GM21717 (cell line): ENCODE measurements around the gene TECPR1.

Source experiments
- ATAC-seq: cut with Tn5 transposase; IDR thresholded peaks from one replicate; pipeline ENCODE4 v1.9.1; 2021; ENCODE audit warnings: mild to moderate bottlenecking, moderate library complexity; ENCODE audit not compliant: unreplicated experiment

Gene TECPR1

DNA sequence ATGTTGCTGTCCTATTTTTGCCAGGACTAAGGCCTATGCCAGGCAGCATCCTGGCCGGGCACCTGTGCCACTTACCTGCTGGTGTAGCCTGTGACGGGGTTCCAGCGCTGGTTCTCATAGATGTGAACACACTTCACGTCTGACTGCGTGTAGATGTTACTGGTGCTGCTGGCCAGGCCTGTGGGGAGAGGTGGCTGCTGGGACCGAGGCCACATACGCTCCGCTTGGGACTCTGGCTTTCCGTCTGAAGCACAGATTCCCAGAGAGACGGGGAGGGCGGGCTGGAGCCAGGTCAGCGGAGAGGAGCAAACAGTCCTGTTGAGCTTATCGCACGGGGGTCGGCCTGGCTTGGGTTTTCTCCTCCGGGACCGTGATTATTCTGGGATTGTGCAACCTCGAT is 24.1 kb downstream of the TECPR1 start:
- no peak for ATAC-seq

DNA sequence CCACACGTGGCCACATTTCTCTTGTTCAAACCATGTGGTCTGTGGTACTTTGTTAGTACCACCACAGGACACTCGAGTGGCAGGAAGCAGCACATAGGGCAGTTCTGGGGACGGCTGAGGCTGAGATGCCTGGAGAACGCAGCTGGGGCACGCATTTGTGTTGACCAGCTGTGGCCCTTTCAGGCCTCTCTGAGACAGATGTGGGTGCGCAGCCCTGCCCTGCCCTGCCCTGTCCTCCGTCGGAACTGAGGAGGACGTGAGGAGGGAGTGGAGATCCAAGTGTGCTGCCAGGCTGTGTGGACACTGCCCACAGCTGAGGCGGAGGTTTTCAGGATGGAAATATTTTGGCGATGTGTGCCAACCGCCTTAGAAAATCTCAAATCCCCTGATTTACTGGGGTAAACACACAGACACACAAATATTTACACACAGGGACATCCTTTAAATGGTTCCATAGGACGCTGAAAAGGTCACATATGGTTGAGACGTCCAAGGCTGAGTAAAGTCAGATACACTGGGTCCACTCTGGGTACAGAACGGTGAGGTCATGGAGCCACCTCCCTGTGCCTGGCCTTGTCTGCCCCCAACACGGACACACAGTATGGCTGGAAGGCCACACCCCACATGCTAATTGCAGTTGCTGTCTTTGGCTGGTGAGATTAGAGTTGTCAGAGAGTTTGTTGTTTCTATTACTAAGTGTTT is 26.0 kb downstream of the TECPR1 start:
- ATAC-seq = no peak

DNA sequence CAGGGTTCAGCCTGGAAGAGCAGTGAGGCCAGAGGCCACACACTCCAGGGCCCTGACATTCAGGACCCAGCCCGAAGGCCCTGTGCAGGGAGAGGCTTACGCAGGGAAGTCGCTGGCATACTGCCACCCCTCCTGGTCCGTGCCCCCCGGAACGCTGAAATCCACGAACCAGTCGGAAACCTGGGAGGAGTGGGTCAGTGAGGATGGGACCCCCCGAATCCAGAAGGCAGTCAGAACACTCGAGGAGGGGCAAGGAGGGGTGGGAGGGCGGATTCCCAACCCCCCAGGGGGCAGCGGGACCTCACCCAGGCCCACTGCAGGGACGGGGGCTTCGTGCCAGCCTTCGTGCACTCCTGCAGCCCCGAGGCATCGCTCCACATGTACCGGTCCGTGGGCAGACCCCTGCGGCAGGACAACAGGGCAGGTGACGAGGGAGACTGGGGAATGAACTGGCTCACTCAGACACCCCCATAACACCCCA is 27.3 kb downstream of the TECPR1 start:
- no peak for ATAC-seq

DNA sequence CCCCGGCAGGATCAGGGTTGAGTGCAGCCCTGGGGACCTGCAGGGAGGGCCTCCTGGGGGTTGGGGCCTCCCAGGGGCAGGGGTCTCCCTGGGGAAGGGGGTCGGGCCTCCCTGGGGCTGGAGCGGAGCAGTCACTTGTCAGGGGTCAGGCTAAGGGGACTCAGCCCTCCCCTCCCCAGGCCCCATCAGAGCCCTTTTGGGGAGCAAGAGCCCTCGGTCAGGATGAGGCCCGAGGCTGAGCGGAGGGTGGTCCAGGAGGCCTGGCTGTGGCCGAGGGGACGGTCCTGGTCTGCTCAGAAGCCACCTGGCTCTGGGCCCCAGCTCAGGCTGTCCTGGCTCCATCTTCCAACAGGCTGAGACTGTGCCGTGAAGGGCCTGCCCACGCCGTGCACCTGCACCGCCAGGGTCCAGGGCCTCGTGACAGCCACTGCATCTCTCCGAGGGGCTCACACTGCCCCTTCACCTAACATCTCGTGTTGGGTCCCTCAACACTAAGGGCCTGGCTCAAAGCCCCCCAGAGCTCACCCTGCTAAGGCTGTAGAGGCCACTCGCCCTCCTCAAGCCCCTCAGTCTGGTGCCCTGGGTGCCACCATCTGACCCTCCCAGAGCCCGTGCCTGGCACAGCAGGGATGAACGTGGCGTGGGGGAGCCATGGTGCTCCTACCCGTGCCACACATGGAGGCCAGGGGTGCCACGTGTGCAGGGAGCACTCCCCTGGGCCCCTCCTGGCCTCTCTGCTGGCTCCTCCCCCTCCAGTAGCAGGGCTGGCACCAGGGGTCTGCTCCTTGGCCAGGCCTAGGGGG is 27.9 kb downstream of the TECPR1 start:
- ATAC-seq = no peak

DNA sequence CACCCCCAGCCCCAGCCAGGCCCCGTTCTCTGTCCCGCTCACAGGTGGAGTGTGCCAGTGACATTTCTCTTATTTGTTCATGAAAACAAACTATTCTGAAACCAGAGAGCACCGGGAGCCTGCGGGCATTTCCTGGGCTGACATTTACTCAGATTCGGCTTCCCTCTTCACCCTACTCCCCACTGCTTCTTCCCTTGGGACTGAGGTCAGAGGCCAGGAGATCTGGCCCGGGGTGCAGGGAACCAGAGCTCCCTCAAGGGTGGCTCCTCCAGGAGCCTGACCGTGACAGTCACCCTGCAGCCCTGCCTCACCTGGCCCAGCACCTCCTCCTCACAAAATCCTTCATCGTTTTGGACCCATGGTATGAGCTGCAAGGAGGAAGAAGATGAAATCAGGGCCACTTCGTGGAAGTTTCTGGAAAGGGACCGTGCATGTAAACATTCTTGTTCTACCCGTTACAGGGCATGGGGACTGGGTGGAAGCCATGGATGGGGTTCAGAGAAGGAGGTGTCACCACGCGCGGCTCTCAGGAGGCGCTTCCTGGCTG is 28.6 kb downstream of the TECPR1 start:
- no peak for ATAC-seq

DNA sequence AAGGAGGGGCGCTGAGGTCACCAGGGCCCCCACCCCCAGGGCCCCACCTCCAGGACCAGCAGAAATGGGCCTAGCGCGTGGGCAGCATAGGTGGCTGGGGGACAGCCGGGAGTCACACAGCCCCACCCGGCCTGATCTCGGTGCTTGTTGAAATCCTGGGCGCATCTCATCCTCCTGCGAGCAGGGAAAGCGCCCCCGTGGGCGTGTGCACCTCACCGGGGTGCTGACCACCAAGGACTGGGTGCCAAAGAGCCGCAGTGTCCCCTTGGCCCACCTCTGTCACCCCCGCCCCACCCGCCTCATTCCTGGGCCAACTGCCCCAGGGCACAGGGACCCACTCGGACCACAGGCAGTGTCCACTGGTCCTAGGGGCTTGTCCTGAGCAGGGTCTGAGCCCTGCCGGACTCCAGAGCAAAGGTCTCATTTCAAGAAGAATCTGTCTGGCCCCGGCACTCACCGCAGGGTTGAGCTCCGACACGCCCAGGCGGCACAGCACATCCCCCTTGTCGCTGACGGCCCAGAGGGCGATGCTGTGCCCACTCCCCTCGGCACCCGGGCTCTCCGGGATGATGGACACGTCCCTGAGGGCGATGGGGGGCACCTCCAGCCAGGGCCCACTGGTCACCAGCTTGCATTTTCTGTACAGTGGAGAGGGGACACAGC is 29.4 kb downstream of the TECPR1 start:
- no peak for ATAC-seq

DNA sequence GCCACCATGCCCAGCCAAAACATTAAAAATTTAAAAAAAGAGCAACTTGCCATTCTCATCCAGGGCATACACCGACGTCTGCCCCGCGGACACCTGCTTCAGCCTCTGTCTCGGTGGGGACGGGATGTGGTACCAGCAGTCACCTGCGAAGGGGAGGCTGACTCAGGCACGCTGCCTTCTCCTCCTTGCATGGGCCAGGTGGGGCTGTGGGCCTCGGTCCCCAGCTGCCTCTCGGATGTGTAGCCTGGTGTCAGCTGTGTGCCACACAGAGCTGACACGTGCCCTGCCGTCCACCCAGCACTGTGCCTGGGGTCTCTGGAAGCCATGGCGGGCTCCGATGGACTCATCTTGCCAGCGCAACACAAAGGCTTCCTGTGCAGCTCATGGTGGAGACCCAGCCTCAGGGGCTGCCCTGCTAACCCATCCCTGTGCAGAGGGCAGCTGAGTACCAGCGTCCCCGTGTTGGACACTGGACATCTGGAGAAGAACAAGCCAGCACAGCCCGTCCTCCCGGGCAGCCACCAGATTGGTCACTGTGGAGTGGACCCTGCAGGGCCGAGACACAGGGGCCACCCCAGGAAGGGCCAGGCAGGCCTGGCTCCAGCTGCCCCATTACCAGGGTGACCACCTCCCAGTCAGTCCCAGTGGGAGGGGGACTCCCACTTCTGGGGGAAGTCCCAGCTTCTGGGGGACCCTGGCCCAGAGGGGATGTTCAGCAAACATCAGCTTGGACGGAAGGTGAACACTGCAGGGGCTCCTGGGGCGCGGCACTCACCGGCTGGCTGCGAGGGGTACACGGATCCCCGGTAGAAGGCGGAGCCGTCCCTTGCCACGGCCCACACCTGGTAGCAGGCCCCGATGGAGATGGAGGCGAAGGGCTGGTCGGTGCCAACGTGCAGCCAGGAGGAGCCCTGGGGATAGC is 30.2 kb downstream of the TECPR1 start:
- no peak for ATAC-seq

DNA sequence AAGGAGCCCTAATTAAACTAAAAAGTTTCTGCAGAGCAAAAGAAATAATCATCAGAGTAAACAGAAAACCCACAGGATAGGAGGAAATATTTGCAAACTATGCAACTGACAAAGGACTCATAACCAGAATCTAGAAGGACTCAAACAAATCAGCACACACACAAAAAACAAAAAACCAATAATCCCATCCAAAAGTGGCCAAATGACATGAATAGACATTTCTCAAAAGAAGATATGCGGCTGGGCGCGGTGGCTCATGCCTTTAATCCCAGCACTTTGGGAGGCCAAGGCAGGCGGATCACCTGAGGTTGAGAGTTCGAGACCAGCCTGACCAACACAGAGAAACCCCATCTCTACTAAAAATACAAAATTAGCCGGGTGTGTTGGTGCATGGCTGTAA is 32.6 kb downstream of the TECPR1 start:
- peak; percentile 39 for ATAC-seq

DNA sequence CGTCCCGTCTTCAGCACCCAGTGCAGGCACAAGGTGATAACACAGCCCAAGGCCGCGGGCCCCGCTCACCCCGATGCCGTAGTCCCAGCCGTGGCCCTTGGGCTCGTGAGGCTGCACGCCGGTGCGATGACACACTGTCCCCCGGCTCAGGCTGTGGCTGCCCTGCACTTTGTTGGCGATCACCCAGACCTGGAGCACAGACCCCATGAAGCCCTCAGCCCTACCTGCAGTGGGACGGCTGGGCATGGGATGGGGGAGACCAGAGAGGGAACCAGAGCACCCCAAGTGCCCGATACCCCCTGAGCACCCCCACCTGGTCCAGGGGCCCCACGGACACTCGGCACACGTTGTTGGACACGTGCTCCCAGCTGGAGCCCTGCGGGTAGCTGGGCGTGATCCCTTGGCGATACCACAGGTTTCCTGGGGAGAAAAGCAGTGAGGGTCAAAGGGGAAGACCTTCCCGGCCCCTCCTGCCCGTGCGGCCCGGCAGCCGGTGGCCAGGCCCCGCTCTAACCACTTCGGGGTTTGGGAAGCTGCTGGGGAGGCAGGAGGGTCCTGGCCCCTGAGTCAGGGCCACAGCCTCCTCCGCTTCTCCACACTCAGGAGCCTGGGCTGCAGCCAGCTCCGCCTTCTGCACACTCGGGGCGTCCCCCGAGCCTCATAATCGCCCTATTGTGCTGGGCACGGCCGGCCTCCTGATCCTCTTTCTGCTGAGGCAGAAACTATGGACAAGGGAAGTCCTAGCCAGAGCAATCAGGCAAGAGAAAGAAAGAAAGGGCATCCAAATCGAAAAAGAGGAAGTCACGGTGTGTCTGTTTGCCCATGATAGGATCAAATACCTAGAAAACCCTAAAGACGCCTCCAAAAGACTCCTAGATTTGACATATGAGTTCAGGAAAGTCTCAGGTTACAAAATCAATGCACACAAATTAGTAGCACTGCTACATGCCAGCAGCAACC is 34.1 kb downstream of the TECPR1 start:
- ATAC-seq = no peak

DNA sequence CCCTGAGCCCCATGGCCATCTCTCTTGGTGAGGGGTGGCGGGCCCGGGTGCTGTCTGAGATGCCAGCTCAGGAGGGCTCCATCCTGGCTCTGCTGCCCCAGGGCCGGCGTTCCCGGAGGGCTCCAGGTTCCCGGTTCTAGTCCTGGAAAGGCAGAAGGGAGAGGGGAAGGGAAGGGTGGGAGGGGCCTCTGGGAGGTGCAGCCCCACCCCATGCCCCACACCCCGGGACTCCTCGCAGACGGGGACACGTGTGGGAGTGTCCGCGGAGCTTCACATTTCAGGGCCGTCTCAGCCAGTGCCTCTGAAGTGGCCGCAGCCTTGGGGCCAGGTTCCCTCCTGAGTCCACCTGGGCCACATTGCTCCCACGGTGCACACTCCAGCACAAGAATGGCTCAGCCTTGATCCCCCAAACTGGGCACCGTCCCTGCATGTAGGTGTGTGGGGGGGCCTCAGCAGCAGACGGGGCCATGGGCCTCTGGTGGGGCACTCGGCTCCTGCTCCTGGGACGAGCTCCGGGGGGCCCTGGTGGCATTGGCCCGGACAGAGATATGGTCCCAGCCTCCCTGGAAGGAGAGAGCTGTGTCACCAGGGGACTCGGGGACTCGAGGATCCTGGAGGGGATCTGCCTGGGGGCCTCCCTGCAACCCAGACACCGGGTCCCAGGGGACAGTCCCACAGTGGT is 35.0 kb downstream of the TECPR1 start:
- no peak for ATAC-seq

DNA sequence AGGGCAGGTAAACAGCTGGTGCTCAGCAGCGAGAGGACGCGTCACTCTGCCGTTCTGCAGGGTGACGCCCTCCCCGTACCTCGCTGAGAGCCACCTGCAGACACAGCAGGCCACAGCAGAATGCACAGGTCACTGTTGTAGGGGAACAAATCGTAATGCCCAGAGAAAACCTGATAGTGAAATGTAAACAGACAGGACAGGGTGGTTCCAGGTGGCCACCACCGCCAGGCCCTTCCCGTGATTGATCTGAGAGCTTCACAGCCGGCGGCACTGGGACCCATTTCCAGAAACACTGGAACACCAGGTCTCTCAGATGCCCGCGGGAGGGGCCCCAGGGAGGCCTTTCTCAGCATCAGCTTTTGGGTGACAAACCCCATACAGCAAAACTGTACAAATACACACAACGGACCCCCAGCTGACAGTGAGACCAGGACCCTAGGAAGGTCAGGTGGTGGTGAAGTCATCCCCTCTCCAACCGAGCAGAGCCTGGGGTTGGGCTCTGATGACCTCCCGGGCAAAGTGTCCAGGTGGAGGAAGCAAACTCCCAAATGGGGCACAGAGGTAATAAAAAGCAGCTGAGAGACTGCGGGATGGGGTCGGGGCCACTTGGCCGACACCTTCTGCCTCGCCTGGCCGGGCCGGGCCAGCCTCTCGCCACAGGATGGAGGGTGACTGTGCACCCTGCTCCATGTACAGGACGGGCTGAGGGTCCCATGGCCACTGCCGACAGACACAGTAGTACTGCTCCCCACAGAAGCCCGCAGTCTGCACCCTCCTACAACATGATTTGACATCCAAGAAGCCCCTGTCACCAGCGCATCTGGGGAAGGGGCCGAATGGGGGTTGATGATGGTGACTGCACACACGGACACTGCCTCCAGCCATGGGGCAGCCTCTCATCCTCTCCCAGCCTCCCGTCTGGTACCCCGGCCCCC is 36.2 kb downstream of the TECPR1 start:
- no peak for ATAC-seq

DNA sequence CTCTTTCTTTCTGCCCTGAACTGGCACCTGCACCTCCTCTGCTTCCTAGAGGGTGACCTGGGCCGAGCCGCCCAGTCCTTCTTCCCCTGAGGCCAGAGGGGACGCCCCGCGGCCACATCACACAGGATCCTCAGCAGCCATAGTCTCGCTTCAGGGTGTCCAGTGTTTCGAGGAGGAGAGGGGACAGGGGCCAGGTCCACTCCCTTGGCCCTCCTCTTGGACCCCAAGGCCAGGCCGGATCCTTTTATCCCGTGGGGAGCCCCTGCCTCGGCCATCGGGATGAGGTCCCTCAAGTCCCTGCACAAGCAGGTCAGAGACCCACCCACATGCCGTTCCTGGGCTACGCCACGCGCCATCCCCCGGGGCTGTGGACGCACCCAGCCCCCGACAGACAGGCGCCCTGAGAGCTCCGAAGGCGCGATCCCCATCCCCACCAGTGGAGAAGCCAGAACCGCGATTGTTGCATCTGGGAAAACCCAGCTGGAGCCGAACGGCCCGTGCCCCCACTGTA is 37.2 kb downstream of the TECPR1 start:
- no peak for ATAC-seq

DNA sequence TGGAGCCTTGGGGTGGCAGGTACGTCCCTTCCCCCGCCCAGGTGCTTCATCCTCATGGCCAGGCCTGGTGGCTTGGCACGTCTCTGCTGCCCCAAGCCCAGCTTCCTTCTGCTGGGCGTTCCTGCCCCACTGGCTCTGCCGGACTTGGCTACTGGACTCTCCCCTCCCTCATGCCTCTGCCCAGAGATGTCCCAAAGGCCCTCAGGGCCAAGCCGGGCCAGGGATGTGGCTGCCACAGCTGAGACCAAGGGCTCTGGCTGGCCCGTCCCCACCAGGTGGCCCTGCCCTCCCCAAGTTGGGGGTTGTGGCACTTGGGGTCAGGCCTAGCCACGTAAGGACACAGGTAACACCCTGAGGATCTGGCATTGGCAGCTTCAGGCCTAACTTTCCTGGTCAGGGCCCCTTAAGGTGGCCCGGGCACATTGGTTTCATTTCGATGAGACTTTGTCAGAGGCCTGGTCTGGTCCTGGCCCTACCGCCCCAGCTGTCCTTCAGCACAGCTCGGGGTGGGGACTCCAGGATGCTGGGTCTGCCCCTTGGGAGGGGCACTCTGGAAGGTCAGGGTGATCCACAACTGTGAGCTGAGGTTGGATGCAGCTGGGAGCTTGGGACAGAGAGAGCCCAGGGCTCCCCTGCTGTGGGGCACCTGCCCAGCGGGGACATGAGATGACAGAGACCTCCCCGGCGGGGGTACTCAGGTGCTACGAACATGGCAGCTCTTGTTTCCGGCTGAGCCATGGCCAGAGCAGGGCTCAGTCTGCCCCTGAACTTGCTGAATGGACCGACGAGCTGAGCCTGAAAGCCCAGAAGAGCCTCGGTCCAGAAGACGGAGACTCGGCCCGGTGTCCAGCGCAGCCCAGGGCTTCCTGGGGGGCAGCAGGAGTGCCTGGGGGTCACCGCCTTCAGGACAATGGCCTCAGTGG is 37.9 kb downstream of the TECPR1 start:
- ATAC-seq = no peak

DNA sequence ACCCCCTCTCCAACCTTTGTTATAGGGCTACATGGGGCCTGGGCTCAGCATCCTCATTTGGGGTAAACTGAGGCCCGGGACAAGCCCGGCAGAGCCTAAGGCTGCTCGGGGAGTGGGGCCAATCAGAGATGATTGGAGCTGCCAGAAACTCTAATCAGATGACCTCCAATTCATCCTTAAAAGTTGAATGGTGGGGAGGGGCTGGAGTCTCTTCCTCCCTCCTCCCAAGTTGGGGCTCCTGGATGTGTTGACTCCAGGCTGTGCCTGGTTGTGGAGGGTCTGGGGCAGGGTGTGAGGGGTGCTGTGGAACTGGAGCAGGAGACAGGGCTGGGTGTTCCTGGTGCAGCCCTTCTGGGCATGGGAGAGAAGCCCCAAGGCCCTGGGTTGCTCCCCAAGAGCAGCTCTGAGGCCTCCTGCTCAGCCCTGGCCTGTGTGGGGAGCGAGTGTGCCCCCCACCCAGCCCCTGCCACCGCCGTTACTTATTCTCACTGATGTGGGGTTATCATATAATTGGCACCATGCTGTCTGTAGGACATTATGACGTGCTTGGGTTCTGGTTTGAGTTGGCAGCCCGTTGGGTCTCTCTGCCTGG is 38.6 kb downstream of the TECPR1 start:
- no peak for ATAC-seq

DNA sequence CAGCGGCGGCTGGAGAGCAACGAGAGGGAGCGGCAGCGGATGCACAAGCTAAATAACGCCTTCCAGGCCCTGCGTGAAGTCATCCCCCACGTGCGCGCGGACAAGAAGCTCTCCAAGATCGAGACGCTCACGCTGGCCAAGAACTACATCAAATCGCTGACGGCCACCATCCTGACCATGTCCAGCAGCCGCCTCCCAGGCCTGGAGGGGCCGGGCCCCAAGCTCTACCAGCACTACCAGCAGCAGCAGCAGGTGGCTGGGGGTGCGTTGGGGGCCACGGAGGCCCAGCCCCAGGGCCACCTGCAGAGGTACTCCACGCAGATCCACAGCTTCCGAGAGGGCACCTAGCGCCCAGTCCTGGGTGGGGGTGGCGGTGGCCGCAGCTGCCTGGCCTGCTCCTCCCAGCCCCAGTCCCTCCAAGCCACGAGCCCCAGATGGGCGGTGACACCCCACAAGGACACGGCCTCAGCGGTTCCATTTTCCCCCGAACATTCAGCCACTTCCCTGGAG is 39.4 kb downstream of the TECPR1 start:
- ATAC-seq = no peak
